LNCAP (cell line): Measurements from ENCODE around the gene NRP1.

Experiments
- TF ChIP-seq, protein P1 (sequence below): fragments of 450-650 bp; IDR thresholded peaks from 2 replicates; pipeline ENCODE4 v1.5.1; 2017; ENCODE audit warnings: mild to moderate bottlenecking

NRP1 gene

DNA sequence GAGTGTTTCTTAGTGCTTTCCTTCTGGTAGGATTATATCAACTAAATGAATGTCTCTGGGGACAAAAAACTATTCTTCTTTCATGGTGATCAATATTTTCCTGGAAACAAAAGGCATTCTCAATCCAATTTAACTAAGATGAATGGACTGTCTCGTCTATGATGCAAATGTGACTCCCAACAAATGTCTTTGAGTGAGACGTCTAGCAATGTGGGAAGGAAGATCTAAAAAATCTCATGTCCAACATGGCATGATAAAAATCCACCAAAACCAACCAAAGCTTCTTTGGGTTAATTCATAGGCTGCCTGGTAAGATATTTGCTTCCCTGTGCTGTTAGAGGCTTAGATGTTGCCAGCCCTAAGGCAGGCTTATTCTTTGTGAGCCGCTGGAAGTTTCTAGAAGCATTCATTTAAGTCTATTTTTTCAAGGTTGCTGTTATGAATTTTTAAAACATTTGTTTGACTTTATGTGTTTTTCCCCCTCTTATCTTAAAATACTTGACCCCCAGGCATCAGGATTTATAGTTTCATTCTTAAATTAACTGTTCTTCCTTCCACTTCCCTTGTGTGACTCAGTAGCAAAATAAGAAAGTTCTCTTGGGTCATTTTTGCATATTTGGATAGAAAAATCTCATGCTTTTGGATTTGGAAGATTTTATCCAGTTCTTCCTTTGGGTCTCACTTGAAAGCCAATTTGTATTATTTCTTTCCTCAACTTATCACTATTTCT lies 156.3 kb downstream of the NRP1 start:
- TF ChIP-seq, protein P1, sequence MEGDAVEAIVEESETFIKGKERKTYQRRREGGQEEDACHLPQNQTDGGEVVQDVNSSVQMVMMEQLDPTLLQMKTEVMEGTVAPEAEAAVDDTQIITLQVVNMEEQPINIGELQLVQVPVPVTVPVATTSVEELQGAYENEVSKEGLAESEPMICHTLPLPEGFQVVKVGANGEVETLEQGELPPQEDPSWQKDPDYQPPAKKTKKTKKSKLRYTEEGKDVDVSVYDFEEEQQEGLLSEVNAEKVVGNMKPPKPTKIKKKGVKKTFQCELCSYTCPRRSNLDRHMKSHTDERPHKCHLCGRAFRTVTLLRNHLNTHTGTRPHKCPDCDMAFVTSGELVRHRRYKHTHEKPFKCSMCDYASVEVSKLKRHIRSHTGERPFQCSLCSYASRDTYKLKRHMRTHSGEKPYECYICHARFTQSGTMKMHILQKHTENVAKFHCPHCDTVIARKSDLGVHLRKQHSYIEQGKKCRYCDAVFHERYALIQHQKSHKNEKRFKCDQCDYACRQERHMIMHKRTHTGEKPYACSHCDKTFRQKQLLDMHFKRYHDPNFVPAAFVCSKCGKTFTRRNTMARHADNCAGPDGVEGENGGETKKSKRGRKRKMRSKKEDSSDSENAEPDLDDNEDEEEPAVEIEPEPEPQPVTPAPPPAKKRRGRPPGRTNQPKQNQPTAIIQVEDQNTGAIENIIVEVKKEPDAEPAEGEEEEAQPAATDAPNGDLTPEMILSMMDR, result no peak

DNA sequence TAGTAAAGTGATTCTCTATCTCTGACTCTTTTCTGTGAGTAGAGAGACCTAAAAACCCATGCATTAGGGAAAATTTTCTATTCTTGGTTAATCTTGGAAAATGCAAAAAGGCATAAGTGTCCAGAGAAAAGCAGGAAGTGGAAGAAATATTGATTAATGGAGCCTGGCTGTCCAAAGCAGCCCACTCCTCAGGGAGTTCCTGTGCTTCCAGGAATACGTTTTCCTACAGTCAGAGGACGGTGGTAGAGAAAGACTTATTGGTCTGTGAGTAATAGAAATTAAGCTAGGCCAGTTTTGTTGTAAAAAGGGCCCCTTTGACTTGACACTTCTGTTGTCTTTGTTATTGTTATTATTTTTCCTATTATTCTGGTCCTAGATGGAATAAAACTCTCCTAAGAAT lies 157.8 kb downstream of the NRP1 start:
- TF ChIP-seq, protein P1, result no peak

DNA sequence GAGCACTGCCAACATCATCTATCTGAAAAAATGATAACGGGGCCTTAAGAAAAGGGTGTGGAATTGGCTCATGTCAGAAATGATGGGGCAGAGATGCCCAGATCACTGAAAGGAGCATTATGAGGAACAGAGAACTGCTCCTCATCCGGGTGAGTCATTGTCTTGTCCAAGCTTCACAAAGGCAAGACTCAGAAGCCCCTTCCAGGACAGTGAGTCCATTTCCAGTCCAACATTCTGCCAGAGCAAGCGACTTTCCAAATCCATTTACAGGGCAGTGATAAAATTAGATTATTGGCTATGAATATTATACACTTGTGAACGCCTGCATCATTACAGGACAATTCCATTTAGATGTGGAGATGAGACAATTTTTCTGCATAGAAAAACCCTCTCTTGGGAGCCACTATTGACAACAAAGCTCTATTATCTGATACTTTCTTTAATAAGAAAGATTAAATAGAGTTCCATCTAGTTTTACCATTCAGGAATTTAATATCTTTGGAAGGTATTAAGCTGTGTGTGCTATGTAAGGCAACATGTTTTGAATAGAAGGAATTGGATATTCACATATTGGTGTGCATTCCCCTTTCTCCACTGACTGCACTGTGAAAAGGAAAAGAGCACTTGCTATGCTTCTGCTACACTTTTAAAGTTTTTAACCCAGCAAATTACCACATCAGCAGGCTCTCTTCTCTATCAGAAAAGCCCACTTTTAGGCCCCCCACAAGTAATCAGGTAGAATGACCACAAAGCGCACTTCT lies 159.6 kb downstream of the NRP1 start:
- TF ChIP-seq, protein P1, result no peak

DNA sequence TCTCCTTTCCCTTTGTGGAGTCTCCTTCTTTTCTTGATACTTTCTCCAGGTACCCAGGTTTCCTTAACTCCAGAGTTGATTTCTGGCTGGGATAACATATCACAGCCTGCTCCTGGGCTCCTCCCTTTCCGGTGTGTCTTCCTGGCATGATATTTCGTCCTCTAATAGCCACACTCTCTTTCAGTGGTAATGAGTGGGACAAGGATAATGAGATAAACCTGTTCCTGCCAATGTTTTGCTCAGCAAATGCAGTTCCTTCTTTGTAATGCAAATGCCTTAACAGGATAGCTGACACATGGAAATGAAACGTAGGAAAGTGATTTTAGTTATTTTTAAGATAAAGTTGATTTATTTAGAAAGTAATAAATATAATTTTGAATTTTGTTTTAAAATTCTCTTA lies 168.6 kb downstream of the NRP1 start:
- TF ChIP-seq, protein P1, result no peak

DNA sequence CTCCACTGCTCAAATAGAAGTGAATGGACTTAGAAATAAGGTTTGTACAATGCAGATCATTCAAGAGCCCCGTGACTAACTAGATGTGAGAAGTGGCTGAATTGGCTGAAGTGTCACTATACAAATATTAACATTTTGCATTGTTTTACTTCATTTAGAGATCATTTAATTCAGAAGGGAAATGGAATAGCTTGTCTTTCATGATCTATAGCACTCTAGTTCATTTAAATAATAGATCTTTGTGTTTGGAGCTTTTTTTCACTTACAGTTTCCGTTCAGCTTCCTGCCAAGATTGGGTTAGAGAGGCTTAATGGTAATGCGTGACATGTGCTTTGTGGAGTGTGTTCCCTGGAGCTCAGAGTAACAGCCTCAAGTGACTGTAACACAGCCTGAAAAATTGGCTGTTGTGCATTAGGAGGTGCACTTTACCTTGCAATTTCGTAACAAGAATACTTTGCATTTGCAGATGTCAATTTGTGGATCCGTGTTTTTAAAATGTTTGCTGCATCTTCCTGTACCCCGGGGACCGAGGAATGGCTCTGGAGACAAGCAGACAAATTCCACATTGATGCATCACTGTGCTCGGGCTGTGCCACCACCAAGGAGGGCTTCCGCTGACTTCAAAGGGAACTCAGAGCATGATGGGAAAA lies 170.3 kb downstream of the NRP1 start:
- TF ChIP-seq, protein P1, result no peak

DNA sequence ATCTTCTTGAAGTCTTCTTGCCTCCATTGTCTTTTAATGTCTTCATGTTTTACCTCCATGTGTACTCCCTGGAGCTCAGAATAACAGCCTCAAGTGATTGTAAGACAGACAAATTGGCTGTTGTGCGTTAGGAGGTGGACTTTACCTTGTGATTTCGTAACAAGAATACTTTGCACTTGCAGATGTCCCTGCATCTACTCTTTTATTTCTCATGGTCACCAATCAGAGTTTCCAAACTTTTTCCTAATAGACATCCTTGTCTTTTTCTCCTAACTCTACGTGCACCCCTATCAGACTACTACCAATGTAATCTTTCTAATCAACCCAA lies 172.3 kb downstream of the NRP1 start:
- TF ChIP-seq, protein P1, result no peak

DNA sequence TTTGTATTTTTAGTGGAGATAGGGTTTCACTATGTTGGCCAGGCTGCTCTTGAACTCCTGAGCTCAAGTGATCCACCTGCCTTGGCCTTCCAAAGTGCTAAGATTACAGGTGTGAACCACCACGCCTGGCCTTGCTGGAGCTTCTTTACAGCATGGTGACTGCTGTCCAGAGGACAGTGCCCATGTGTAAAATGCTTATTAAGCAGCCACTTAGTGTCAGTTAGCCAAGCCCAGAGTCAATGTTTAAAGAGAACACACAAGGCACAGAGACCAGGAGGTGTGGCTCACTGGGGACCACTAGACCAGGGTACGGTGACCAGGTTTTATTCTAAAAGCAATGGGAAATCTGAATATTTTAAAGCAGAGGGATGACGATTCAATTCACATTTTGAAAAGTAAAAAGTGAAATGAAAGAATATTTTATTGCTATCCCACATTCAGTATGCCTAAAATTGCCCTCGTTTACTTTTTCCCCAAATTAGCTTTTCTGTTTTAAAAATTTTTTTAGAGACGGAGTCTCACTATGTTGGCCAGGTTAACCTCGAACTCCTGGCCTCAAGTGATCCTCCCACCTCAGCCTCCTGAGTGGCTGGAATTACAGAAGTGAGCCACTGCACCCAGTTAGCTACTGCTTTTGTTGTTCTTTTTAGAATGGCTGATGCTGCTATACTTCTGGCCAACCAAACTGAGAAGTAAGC lies 172.8 kb downstream of the NRP1 start:
- TF ChIP-seq, protein P1, result no peak
